Eye (tissue), 1 donor: ENCODE results near the gene GLTPD2.
A peak's percentile ranks its signal among the peaks of the same experiment; 100 is the strongest.
"Not testable (repeated sequence)": the region's sequence is repeated elsewhere in the genome, so short reads cannot be mapped to it uniquely, and the experiment has no call there.

Experiments used
- DNase-seq: peaks from one replicate; pipeline ENCODE4 v3.0.0-alpha.2; 2015

GLTPD2 gene

DNA sequence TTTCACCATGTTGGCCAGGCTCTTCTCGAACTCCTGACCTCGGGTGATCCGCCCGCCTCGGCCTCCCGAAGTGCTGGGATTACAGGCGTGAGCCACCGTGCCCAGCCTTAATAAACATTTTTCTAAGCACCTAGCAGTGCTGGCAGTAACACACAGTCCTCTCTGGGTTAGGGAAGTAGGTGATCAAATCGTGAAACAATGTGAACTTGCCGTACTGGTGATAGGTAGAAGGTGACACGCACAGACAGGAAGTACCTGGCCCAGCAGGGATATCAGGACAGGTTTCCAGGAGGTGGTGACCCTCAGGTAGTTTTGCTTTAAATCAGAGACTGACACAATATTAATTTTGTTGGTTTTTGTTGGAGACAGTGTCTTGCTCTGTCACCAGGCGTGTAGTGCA, 22.7 kb downstream of the GLTPD2 start:
- DNase-seq, result no peak

DNA sequence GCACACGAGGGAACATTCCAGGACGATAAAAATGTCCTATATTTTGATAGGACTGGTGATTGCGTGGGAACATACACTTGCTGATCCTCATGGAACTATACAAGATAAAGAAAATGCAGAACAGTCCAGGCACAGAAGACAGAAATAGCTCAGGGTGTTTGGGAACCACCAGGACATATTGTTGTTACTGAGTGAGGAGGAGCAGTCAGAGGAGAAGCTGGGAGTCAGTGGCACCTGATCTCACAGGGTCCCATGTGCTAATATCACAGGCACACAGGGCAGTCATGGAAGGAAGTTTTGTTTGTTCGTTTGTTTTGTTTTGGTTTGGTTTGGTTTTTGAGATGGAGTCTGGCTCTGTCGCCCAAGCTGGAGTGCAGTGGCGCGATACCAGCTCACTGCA, 23.9 kb downstream of the GLTPD2 start:
- no peak for DNase-seq

DNA sequence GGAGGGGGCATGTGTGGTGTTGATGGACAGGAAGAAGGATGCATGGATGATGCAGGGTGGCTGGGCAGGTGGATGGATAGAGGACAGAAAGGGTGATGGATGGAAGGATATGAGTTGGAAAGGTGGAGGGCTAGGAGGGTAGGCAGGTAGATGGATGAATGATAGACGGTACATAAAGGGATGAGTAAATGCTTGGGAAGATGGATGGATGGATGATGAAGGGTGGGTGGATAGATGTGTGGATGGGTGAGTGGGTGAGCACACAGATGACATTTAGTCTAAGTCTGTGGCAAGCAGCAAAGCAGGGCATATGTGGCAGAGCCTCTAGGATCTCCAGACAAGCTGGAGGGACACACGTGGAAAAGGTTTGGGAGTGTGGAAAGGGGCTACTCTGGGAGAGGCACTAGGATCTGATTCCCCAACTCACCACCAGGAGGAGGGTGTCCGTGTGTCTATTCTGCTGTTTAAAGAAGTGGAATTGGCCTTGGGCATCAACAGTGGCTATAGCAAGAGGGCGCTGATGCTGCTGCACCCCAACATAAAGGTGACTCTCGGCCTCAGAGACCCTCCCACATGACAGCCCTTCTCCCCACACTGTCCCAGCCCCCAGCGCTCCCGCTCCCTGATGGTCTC, 26.4 kb downstream of the GLTPD2 start:
- DNase-seq, result no peak

DNA sequence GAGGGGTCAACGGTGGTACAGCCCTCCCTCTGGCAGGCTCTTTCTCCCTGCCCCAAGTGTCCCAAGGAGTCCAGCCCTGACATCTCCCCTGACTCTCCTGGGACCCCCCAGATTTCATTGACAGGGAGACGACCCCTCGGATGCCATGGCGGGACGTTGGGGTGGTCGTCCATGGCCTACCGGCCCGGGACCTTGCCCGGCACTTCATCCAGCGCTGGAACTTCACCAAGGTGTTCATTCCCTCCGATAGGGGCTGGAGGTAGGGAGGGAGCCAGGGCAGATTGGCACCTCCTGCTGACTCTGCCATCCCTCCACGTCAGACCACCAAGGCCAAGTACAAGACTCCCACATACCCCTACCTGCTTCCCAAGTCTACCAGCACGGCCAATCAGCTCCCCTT, 28.1 kb downstream of the GLTPD2 start:
- no peak for DNase-seq

DNA sequence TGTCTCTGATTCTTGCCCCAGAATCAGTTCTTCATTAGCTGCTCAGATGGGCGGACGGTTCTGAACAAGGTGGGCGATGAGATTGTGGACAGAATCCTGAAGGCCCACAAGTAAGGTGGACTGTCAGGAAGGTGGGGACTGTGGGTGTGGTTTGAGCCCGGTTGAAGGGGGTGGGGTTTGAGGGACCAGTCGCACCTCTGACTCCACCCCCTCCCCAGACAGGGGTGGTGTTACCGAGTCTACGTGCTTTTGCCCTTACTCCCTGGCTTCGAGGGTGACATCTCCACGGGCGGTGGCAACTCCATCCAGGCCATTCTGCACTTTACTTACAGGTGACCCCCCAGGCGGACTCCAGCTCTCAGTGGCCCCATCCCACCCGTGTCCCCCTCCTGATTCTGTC, 29.5 kb downstream of the GLTPD2 start:
- DNase-seq, result no peak

DNA sequence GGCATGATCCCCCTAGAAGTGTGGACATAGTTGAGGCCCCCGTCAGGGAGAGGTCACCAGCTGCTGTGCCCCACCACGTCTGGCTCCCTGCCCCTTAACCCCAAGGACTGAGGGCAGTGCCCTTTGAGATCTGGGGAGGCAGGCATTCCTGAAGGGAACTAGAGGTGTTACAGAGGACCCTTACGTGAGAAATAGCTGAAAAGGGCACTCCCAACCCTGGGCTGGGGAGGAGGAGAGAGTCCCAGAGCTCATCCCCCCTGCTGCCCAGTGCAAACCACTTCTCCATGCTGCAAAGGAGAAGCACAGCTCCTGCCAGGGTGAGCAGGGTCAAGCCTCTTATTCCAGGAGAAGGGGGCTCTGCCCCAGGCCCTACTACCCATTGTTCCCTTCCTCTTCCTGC, 34.1 kb downstream of the GLTPD2 start:
- no peak for DNase-seq

DNA sequence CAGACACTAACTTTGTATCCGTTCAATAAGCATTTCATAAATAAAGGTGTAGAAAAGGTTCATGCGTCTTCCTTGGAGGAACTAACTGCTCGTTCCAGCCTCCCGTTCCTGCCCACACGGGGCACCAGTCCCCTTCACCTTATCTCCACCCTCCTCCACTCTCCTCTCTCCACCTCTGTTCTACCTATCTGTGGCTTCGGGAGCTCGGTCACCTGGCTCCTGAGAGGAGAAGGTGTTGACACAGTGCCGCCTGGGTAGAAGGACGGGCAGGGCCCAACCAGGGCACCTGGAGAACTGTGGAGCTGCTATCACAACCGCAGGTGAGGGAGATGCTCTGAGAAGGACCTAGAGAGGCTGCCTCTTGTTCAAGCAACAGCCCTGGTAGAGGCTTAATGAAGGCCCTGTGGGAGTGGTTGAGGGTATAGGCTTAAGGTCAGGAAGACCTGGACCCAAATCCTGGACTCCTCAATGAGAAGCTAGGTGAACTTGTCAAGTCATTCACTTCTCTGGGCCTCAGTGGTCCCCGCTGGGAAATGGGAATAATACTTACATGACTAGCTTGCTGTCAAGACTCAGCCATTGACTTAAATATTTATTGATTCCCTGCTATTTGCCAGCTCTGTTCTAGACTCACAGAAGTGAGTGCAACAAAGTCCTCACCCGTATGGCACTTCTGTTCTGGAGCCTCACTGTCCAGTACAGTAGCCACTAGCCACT, 34.8 kb downstream of the GLTPD2 start:
- no peak for DNase-seq

DNA sequence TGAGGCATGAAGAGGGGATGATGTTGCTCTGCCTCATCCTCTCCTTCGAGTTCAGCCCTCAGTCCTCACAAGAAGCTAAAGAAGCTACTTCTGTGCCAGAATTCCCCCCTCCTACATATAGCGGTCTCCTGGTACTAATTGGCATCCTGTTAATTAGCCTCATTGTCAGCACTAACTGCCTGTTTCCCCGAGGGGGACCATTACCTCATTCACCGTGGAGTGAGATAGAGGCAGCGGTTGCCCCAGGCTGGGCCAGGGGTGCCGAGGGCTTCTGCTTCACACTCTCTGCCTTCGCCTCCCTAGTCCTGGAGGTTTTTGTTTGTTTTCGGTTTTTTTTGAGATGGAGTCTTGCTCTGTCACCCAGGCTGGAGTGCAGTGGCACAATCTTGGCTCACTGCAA, 38.6 kb downstream of the GLTPD2 start:
- peak; percentile 17 for DNase-seq

DNA sequence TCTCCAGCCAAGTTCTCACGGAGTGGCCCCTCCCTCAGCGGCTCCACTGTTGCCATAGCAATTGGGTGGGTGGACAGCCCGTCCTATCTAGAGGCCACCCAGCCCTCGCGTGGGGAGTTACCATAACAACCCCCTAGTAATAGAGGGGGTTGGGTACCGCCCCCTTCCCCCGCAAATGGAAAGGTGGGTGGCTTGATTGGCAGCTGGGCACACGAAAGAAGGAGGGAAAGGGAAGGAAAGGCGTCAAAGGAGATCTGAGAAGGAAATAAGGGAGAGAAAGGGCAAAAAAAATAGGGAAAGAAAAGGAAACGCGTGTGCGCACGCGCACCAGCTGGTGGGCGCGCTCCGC, 44.0 kb downstream of the GLTPD2 start:
- DNase-seq, result not testable (repeated sequence)

DNA sequence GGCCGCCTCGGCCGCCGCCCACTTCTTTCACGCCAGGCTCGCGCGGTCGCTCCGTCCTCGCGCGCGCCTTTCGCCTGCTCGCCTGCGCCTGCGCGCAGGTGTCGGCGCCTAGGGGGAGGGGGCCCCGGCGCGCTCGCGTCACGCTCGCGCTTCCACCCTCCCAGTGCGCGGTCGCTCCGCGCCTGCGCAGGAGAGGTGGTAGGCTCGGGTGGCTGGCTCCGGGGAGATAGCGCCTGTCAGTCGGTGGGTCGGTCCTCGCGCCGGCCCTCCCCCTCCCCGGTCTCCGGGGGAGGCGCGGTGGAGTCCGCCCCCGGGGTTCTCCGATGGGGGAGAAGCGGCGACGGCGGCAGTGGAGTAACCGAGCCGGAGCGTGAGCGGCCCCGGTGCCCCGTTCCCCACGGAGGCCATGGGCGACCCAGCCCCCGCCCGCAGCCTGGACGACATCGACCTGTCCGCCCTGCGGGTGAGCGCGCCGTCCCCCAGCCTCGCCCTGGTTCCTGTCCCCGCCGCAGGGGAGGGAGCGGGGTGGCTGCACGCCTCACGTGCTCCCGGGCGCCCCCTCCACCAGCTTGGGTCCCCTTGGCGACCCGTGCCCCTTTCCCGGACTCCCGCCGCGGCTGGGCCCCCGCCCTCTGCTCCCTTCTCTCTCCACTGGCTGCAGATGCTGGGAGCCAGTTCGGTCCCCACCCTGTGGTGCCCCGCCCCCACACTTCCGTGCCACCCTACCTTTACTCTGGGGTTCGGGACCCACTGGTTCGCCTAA, 44.6 kb downstream of the GLTPD2 start, which contains the start of gene MINK1:
Gene MINK1, plus strand, starts transcription at position 163 of the 763 bp plus-strand sequence. Its CDS starts 244 bp downstream, at position 407.
- peak; percentile 96 for DNase-seq

DNA sequence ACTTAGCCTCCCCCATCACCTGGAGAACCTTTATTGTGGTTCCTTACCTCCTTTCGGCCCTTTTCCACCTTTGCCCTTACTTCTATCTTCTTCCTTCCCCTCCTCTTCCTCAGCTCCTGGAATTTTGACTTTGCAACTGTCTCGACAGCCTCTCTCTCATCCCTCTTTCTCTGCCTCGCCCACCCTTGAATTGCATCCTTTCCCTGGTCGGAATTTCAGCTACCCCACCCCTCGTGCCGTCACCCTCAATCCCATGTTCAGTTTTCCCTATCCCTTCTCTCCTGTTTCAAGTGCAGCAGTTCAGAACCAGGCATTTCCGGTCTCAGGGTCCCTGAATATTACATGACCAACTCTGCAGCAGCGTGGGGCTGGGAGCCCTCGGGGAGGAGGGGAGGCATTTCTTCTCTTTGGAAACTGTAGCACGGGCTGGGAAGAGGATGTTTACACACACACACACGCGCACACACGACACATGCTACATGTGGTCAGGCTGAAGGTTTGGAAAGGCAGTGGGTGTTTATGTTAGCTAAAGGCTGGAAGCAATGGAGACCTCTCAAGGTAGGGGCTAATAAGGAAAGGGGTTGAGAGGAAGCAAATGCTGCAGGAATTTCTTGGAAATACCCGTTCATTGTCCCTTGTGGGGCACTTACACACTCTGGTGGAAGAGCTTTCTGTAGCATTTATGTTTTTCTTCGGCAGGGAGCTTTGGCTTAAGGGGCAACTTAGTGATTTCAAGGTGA, 45.3 kb downstream of the GLTPD2 start:
- DNase-seq, result peak; percentile 72

DNA sequence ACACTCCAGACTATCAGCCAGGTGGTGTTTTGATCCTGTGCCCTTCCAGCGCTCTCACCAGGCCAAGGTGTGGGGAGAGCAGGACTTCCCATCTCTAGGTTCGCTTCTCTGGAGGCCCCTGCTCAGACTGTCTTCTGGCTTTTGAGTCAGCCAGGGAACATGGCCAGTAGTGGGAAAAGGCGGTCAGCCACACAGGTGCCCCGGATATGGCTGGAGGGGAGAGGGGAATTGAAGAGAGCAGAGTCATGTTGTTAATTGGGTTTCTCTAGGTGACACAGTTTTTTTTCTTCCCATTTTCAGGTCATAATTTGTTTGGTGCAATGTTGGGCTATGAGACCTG, 45.9 kb downstream of the GLTPD2 start:
- DNase-seq, result no peak

DNA sequence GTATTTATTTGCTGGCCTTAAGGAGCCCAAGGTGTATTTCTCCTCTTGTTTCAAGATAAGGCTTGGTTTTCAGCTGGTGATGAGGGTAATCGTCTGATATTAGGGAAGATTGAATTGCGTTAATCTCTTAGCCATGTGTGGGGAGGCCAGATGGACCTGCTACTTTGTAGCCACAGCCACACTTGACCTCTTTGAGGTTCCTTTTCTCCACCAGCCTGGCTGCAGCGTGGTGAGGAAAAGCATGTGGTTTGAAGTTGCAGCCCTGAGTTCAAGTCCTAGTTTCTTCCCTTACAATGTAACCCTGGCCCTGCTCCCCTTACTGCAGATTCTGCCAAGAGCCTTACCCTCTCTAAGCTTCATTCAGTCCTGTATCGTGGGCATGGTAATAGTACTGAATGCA, 47.5 kb downstream of the GLTPD2 start:
- DNase-seq, result no peak

DNA sequence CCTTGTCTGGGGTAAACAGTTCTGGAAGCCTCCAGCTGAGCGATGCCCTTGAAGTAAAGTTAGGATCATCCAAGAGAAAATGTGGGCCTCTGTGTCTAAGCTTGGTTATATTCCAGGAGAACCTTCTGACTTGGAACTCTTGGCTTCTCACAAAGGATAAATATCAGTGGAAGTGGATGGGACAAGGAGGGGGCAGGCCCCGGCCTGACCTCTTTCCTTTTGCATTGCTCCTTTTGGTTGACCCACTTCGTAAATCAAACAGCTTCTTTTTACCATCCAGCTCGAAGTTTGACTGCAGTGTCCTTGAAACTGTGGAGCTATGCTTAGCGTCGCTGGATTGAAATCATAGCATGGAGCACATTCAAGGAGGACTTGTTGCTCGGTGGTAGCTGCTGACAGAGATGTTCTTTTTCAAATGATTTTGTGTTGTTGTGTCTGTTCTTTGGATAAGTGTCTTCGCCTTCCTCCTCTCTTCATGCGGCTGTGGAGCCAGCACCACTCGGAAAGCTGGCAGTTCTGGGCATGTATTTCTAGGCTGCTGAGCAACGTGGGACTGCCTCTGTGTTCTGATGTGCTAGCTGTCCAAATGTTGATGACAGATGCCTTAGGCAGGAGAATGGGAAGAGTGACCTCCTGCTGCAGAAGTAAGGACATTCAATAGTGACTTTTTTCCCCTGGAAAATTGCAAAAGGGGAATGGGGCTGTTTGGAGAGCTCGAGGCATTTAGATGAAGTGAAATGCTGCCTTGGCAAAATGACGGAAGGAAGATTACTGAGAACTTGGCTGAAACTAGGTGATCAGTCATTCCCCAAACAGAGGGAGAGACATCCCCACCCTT, 48.9 kb downstream of the GLTPD2 start:
- DNase-seq, result no peak

DNA sequence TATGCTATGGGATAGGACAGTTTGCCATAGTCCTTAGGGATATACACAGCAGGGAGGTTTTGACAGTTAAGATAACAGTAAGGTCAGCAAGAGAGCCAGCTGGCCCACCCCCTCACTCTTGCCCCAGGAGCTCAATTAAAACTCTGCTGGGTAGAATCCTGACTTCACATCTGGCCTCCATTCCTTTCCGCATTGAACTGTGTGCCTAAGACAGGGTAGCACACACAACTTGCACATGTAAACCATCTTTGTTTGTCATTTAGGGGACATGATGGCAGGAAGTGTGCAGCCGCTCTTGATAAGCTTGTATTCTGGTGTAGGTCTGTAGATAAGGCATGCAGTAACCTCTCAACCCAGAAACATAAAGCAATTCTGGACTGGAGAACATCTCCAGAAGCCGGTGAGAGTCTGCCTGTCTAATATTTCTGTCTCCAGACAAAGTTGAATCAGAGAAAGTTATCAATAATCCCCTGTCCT, 49.6 kb downstream of the GLTPD2 start:
- no peak for DNase-seq

DNA sequence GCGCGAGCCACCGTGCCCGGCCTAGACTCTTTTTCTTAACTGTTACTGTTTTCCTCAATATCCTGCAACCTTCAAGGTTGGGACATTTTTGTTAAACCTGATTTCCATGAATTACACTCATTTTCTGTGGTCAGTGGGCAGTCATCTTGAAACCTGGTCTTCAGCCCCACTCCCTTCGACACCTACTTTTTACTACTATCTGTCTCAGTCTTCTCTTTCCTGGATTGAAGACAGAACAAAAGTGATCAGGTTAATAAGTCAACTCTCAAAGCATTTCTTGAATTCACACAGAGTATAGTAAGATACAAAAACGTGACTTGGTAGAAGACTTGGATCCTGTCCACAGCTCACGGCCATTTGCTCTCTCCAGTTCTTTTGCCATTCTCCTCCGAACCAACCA, 50.5 kb downstream of the GLTPD2 start:
- DNase-seq, result no peak
